Esophagus squamous epithelium (tissue), 4 donors: Measurements from ENCODE around the gene DCBLD1.

ENCODE experiments used
- CTCF ChIP-seq, 6 experiments: fragments of 450-650 bp in 4 of 6; fragments of 200-600 bp in 2 of 6; sonication (generic) in 2 of 6; IDR thresholded peaks; one replicate each; pipeline ENCODE4 v1.5.1; 2016 to 2019; ENCODE audit warnings: antibody characterized with exemption in 6 of 6, mild to moderate bottlenecking in 4 of 6, moderate library complexity in 4 of 6
- POLR2A ChIP-seq, 4 donors: fragments of 450-650 bp; IDR thresholded peaks; one replicate each; pipeline ENCODE4 v1.6.1; 2017; ENCODE audit warnings: antibody characterized with exemption in 4 of 4, mild to moderate bottlenecking in 4 of 4, moderate library complexity in 3 of 4

- TF ChIP-seq POLR2A (IDR thresholded peaks at IDR 0.05) (no peak), CTCF (IDR thresholded peaks at IDR 0.05) (no peak)
Measured at GRCh38 chr6:117451671-117452070, 30.8 kb upstream of the DCBLD1 start.
